Measurements from ENCODE around the gene RSPH10B.
"Not testable (repeated sequence)": the region's sequence is repeated elsewhere in the genome, so short reads cannot be mapped to it uniquely, and the experiment has no call there.

Gene RSPH10B

GRCh38 chr7:5970347-5970911 is at the start of gene RSPH10B:
RSPH10B (minus strand) TSS chr7:5970689; CDS start chr7:5967116, 3,573 bp downstream.
- DNase-seq; intact Hi-C loops (cut with DNase I): not testable (repeated sequence)

GRCh38 chr7:6016653-6016966 is 46.1 kb upstream of the RSPH10B start:
- no peak for DNase-seq

GRCh38 chr7:6015917-6016652 is 45.6 kb upstream of the RSPH10B start:
- peak in 34 of 42 donors; percentile 13 to 71 (median 34) for DNase-seq
- intact Hi-C loops (cut with DNase I), result no loop called here

More at GRCh38 chr7:6016653-6016966, 46.1 kb upstream of the RSPH10B start:
- intact Hi-C loops (cut with DNase I), result no loop called here

- intact Hi-C loops (cut with DNase I), result no loop called here
- DNase-seq, result no peak
These were observed 42.0 kb upstream of the RSPH10B start for GRCh38 chr7:6012355-6013104.

- intact Hi-C loops (cut with DNase I), result no loop called here
- no peak for DNase-seq
These were observed 41.1 kb upstream of the RSPH10B start for GRCh38 chr7:6011541-6011940.

- DNase-seq, result peak in 1 of 42 donors; percentile 2
- intact Hi-C loops (cut with DNase I), result not testable (repeated sequence)
These were observed 39.9 kb upstream of the RSPH10B start for GRCh38 chr7:6010370-6010769.

GRCh38 chr7:6008668-6009611 is 38.5 kb upstream of the RSPH10B start, which contains the start of the genes AIMP2 and PMS2:
AIMP2 (plus strand) TSS chr7:6009272; CDS start chr7:6009364, 92 bp downstream.
PMS2 (minus strand) TSS chr7:6009049; CDS start chr7:6009019, 30 bp downstream.
- peak; percentile 97 to 100 (median 99) for DNase-seq
- intact Hi-C loops (cut with DNase I), result no loop called here

GRCh38 chr7:6007835-6008590 is 37.5 kb upstream of the RSPH10B start:
- intact Hi-C loops (cut with DNase I), result not testable (repeated sequence)
- DNase-seq, result peak in 1 of 42 donors; percentile 7

GRCh38 chr7:6007386-6007785 is 36.9 kb upstream of the RSPH10B start:
- intact Hi-C loops (cut with DNase I), result no loop called here
- no peak for DNase-seq

- intact Hi-C loops (cut with DNase I), result no loop called here
- peak in 31 of 42 donors; percentile 18 to 75 (median 47) for DNase-seq
These were observed 26.8 kb upstream of the RSPH10B start for GRCh38 chr7:5997210-5997808.

- intact Hi-C loops (cut with DNase I); DNase-seq: not testable (repeated sequence)
These were observed 16.6 kb upstream of the RSPH10B start for GRCh38 chr7:5987061-5987460.

GRCh38 chr7:5979680-5980314 is 9.3 kb upstream of the RSPH10B start:
- DNase-seq; intact Hi-C loops (cut with DNase I): not testable (repeated sequence)

- intact Hi-C loops (cut with DNase I); DNase-seq: not testable (repeated sequence)
These were observed 3.1 kb upstream of the RSPH10B start for GRCh38 chr7:5973580-5973979.

- DNase-seq; intact Hi-C loops (cut with DNase I): not testable (repeated sequence)
These were observed 6.7 kb downstream of the RSPH10B start for GRCh38 chr7:5963810-5964209.

- DNase-seq; intact Hi-C loops (cut with DNase I): not testable (repeated sequence)
These were observed 7.3 kb downstream of the RSPH10B start for GRCh38 chr7:5963205-5963604.

- intact Hi-C loops (cut with DNase I); DNase-seq: not testable (repeated sequence)
These were observed 35.5 kb downstream of the RSPH10B start for GRCh38 chr7:5934945-5935450.
